Colonic mucosa (tissue), 4 donors: ENCODE results near the gene ZNF277. TPM values are rescaled to one million over a fixed set of nuclear protein-coding genes. Genes with fewer than 3 reads are reported as not detected.

ENCODE experiments used
- DNase-seq: peaks from one replicate; pipeline ENCODE4 v3.0.0-alpha.2; 2020
- H3K27ac ChIP-seq: fragments of 200-600 bp; one replicate; pipeline ENCODE4 v1.8.0; 2021
- H3K27me3 ChIP-seq: fragments of 200-600 bp; one replicate; pipeline ENCODE4 v1.8.0; 2021
- H3K36me3 ChIP-seq: fragments of 200-600 bp; one replicate; pipeline ENCODE4 v1.8.0; 2021
- H3K4me1 ChIP-seq: fragments of 200-600 bp; one replicate; pipeline ENCODE4 v1.8.0; 2021; ENCODE audit warnings: mild to moderate bottlenecking
- H3K4me3 ChIP-seq: fragments of 200-600 bp; one replicate; pipeline ENCODE4 v1.8.0; 2021
- H3K9ac ChIP-seq, 2 donors: one replicate each; pipeline ENCODE4 v1.7.0; 2013; ENCODE audit warnings: control low read depth in 2 of 2, low read depth in 2 of 2, low read length in 2 of 2
- H3K9me3 ChIP-seq: fragments of 200-600 bp; one replicate; pipeline ENCODE4 v1.8.0; 2021
- CTCF ChIP-seq: fragments of 200-600 bp; IDR thresholded peaks from one replicate; pipeline ENCODE4 v1.8.0; 2022; ENCODE audit warnings: antibody characterized with exemption, mild to moderate bottlenecking
- intact Hi-C: fragments of 100-400 bp; cut with DNase I; formaldehyde crosslinking; loops from one replicate; pipeline ENCODE4 v1.14.1; 2022
- total RNA-seq, 2 donors: library from RNA; stranded (reverse); fragmentation: NEBNext Ultra II Directional in 1 of 2; extraction: Animal tissue kit (Norgen Biotek cat#: 25700) in 1 of 2; gene quantifications; one replicate each; pipeline ENCODE4 v1.2.1, GENCODE V29; 2021
- donor health status: healthy.
- donor health status: DM: no; HTN: no; CAD: no.
- donor health status: DM: no; HTN: no; CAD: no.

Gene ZNF277
- total RNA-seq, 2 donors from 2014 or later: 14.1 to 27.4 TPM

GRCh38 chr7:112292162-112292561 is 85.7 kb downstream of the ZNF277 start:
- Histone ChIP-seq H3K27me3 (no peaks in the 10 kb centered on the region), H3K9me3 (no peaks in the 10 kb centered on the region), H3K36me3 (no peaks in the 10 kb centered on the region), H3K4me3 (no peak overlapping the region), H3K4me1 (no peaks in the 10 kb centered on the region), H3K9ac (no peak overlapping the region), H3K27ac (no peak overlapping the region)
- TF ChIP-seq CTCF: no peak
- intact Hi-C loops: no loop called here
- no peak for DNase-seq

DNA sequence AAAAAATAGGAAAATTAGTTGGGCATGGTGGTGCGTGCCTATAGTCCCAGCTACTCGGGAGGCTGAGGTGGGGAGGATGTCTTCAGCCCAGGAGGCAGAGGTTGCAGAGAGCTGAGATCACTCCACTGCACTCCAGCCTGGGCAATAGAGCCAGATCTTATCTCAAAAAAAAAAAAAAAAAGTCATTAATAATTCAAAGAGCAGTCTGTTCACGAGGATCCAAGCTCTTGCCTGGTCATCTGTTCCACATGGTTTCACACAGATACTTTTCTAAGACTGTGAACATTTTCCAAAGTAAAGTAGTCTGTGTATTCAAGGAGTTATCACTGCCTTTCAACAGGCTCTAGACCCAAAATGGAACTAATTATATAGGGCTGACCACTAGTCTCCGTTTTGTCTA is 86.9 kb downstream of the ZNF277 start:
- Histone ChIP-seq H3K27ac (no peak overlapping the region), H3K9ac (no peak overlapping the region), H3K36me3 (no peaks in the 10 kb centered on the region), H3K27me3 (no peaks in the 10 kb centered on the region), H3K9me3 (no peaks in the 10 kb centered on the region), H3K4me1 (no peaks in the 10 kb centered on the region), H3K4me3 (no peak overlapping the region)
- intact Hi-C loops: no loop called here
- DNase-seq: no peak
- no peak for TF ChIP-seq CTCF

DNA sequence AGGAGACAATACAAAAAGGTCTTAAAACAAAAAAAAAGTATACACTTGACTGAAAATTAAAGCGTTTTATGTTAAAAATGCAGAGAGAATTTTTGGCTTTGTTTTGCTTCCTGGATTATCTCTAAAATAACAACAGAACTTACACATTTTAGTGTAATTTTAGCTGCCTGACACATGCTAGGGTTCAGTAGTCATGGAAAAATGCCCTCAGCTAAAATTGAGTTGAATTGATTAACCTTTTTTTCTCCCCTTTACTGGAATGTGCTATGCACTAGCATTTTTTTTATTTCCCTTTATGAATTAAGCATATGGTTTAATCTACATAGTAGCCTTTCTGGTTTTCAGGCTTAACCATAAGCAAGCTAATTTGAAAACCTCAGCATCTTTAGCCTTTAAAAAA is 89.9 kb downstream of the ZNF277 start:
- H3K27ac ChIP-seq: no peak overlapping the region
- no peaks in the 10 kb centered on the region for H3K36me3 ChIP-seq
- no peak for DNase-seq
- no peak overlapping the region for H3K4me3 ChIP-seq
- H3K4me1 ChIP-seq: no peaks in the 10 kb centered on the region
- TF ChIP-seq CTCF: no peak
- H3K9ac ChIP-seq: no peak overlapping the region
- H3K9me3 ChIP-seq: no peaks in the 10 kb centered on the region
- H3K27me3 ChIP-seq: no peaks in the 10 kb centered on the region
- intact Hi-C loops: no loop called here

- no peak overlapping the region for H3K4me3 ChIP-seq
- intact Hi-C loops: no loop called here
- H3K27ac ChIP-seq: no peak overlapping the region
- no peak for DNase-seq
- no peak for TF ChIP-seq CTCF
- no peaks in the 10 kb centered on the region for H3K9me3 ChIP-seq
- H3K36me3 ChIP-seq: no peaks in the 10 kb centered on the region
- no peak overlapping the region for H3K9ac ChIP-seq
- H3K4me1 ChIP-seq: no peaks in the 10 kb centered on the region
- no peaks in the 10 kb centered on the region for H3K27me3 ChIP-seq
Measured at GRCh38 chr7:112297681-112298080, 91.2 kb downstream of the ZNF277 start.

DNA sequence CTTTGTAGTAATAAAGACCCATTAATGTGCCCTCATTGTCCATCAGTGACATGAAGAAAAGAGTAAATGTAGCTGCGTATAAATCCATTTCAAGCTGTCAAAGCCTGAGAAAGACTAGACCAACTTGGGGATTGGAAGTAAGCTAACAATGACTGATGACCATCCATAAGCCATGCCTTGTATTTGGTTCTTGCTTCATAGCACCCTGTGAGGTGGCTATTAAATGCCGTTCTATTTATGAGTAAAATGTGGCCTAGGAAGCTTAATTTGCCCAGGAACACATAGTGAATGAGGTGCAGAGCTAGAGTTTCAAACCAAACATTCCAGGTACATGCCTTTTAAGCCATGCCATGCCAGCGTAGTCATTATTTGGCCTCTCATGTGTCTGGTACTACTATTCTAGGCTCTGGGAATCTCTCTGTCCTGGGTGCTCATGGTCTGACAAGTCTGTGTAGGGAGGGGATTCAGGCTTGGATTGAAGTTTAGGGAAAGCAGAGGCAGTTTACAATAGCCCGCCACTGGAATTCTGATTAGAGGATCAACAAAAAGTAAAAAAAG is 92.1 kb downstream of the ZNF277 start:
- H3K27ac ChIP-seq: no peak overlapping the region
- DNase-seq: no peak
- H3K4me3 ChIP-seq: no peak overlapping the region
- H3K4me1 ChIP-seq: no peaks in the 10 kb centered on the region
- no peaks in the 10 kb centered on the region for H3K36me3 ChIP-seq
- intact Hi-C loops: no loop called here
- H3K9ac ChIP-seq: no peak overlapping the region
- no peaks in the 10 kb centered on the region for H3K27me3 ChIP-seq
- no peak for TF ChIP-seq CTCF
- H3K9me3 ChIP-seq: no peaks in the 10 kb centered on the region
